IPS-20b (cell line): Measurements from ENCODE around the gene KDM4C.

ENCODE experiments used
- H3K27ac ChIP-seq: one replicate; pipeline ENCODE4 v1.5.1; 2013; ENCODE audit warnings: low read length
- H3K27me3 ChIP-seq: 2 replicates; pipeline ENCODE4 v1.6.1; 2013; ENCODE audit warnings: mild to moderate bottlenecking, low read length, inconsistent platforms; ENCODE audit not compliant: insufficient read depth
- H3K36me3 ChIP-seq: 2 replicates; pipeline ENCODE4 v1.6.1; 2013; ENCODE audit warnings: low read depth, mild to moderate bottlenecking, inconsistent platforms, low read length, moderate library complexity; ENCODE audit not compliant: insufficient read depth
- H3K4me1 ChIP-seq: 2 replicates; pipeline ENCODE4 v1.6.1; 2013; ENCODE audit warnings: mild to moderate bottlenecking, control low read depth, inconsistent platforms, low read length, moderate library complexity; ENCODE audit not compliant: insufficient read depth
- H3K4me3 ChIP-seq: 2 replicates; pipeline ENCODE4 v1.5.1; 2013; ENCODE audit warnings: mild to moderate bottlenecking, low read length, inconsistent platforms
- H3K9ac ChIP-seq: 2 replicates; pipeline ENCODE4 v1.6.1; 2013; ENCODE audit warnings: low read depth, mild to moderate bottlenecking, inconsistent platforms, low read length, moderate library complexity
- H3K9me3 ChIP-seq: 2 replicates; pipeline ENCODE4 v1.6.1; 2013; ENCODE audit warnings: mild to moderate bottlenecking, low read depth, low read length, inconsistent platforms; ENCODE audit not compliant: insufficient read depth

Gene KDM4C

DNA sequence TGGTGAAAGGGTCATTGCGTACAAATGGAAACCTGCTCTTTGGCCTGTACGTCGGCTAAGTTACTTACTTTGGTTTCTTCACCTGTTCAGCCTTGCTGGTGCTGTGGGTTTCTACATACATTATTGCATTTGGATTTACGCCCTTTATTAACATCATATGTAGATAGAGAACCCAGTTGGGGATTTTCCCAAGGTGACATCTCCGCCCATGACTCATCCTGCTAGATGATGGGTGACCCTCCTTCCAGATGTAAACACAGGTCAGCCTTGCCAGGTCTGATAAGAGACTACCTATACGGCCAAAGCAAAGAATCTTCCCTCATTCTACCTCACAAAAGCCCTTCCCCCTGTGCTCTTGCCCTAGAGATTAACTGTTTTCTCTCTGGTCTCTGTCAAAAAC lies 360.9 kb downstream of the KDM4C start:
- H3K4me1 ChIP-seq: peaks cover 6% of the 10 kb centered on the region
- no peaks in the 10 kb centered on the region for H3K9me3 ChIP-seq
- peak overlapping the region; percentile 56 for H3K27ac ChIP-seq
- H3K4me3 ChIP-seq: no peak overlapping the region
- no peak overlapping the region for H3K9ac ChIP-seq
- no peaks in the 10 kb centered on the region for H3K36me3 ChIP-seq
- no peaks in the 10 kb centered on the region for H3K27me3 ChIP-seq

DNA sequence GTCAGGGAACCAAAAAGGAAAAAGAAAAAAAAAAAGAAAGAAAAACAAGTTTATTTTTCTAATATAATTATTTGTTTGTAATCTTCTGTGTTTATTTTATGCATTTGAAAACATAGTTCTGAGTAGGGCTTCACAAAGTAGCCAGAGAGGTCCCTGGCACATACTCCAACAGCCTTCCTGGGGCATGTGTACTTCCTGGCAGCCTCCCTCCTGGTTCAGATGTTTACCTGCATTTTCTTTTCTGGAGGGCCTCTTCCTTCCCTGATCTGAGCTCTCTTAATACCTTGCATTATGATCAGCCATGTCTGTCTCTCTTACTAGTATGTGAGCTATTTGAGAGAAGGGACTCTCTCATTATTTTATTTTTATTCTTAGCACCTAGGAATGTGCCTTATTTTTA lies 361.8 kb downstream of the KDM4C start:
- H3K27me3 ChIP-seq: no peaks in the 10 kb centered on the region
- no peak overlapping the region for H3K9ac ChIP-seq
- no peak overlapping the region for H3K27ac ChIP-seq
- no peaks in the 10 kb centered on the region for H3K9me3 ChIP-seq
- no peaks in the 10 kb centered on the region for H3K36me3 ChIP-seq
- H3K4me1 ChIP-seq: peaks cover 6% of the 10 kb centered on the region
- no peak overlapping the region for H3K4me3 ChIP-seq

DNA sequence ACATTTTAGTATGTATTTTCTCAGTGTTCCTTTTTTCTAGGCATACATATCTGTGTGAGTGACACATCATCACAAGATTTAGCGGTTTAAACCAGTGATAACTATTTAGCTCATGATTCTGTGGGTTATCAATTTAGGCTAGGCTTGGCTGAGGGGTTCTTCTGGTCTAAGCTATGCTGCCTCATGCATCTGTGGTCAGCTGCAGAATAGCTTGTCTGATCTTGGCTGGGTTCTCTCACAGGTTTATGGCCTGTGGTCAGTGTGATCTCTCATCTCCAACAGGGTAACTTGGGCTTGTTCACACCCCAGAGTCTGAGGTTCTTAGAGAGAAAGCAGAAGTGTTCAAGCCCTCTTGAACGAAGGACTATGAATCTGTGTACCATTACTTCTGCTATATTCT lies 363.3 kb downstream of the KDM4C start:
- H3K9ac ChIP-seq: no peak overlapping the region
- H3K4me3 ChIP-seq: no peak overlapping the region
- no peaks in the 10 kb centered on the region for H3K27me3 ChIP-seq
- no peaks in the 10 kb centered on the region for H3K36me3 ChIP-seq
- H3K4me1 ChIP-seq: peaks cover 9% of the 10 kb centered on the region
- H3K27ac ChIP-seq: no peak overlapping the region
- H3K9me3 ChIP-seq: no peaks in the 10 kb centered on the region

- Histone ChIP-seq H3K27ac (no peak overlapping the region), H3K4me3 (no peak overlapping the region), H3K9ac (no peak overlapping the region), H3K27me3 (no peaks in the 10 kb centered on the region), H3K4me1 (peaks cover 9% of the 10 kb centered on the region), H3K9me3 (no peaks in the 10 kb centered on the region), H3K36me3 (no peaks in the 10 kb centered on the region)
Observed at GRCh38 chr9:7121664-7122063, 363.9 kb downstream of the KDM4C start.

- H3K4me1 ChIP-seq: peaks cover 5% of the 10 kb centered on the region
- no peaks in the 10 kb centered on the region for H3K27me3 ChIP-seq
- H3K27ac ChIP-seq: no peak overlapping the region
- no peak overlapping the region for H3K4me3 ChIP-seq
- H3K36me3 ChIP-seq: no peaks in the 10 kb centered on the region
- H3K9ac ChIP-seq: no peak overlapping the region
- no peaks in the 10 kb centered on the region for H3K9me3 ChIP-seq
Observed at GRCh38 chr9:7123743-7124142, 366.0 kb downstream of the KDM4C start.

DNA sequence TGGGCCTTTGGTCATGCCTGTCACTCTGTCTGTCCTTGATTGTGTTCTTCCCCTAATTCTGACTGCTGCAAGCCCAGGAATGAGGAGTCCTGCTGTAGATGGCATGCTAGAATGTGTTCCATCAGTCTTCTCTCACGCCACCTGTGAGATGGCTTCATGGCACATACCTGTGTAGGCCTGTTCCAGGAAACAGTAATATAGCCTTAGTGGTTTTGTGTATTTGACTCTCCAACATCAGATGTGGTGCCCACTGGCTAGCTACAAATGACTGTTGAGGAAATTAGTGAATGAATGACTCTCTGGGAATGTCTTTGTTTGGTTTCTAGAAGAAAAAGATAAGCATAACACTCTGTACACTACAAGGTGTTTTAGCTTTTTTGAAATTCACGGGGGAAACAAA lies 367.5 kb downstream of the KDM4C start:
- Histone ChIP-seq H3K36me3 (no peaks in the 10 kb centered on the region), H3K4me1 (peaks cover 6% of the 10 kb centered on the region; the same call in 1 of the 2 replicates)

GRCh38 chr9:7129391-7129790 lies 371.6 kb downstream of the KDM4C start:
- peaks cover 8% of the 10 kb centered on the region; the same call in 1 of the 2 replicates for H3K4me1 ChIP-seq
- no peak overlapping the region for H3K27ac ChIP-seq
- H3K36me3 ChIP-seq: no peaks in the 10 kb centered on the region
- H3K27me3 ChIP-seq: no peaks in the 10 kb centered on the region
- no peak overlapping the region for H3K4me3 ChIP-seq
- H3K9ac ChIP-seq: no peak overlapping the region
- H3K9me3 ChIP-seq: no peaks in the 10 kb centered on the region

More for the DNA sequence above, 367.5 kb downstream of the KDM4C start:
- Histone ChIP-seq H3K9ac (no peak overlapping the region), H3K27me3 (no peaks in the 10 kb centered on the region), H3K4me3 (no peak overlapping the region), H3K27ac (no peak overlapping the region), H3K9me3 (no peaks in the 10 kb centered on the region)

DNA sequence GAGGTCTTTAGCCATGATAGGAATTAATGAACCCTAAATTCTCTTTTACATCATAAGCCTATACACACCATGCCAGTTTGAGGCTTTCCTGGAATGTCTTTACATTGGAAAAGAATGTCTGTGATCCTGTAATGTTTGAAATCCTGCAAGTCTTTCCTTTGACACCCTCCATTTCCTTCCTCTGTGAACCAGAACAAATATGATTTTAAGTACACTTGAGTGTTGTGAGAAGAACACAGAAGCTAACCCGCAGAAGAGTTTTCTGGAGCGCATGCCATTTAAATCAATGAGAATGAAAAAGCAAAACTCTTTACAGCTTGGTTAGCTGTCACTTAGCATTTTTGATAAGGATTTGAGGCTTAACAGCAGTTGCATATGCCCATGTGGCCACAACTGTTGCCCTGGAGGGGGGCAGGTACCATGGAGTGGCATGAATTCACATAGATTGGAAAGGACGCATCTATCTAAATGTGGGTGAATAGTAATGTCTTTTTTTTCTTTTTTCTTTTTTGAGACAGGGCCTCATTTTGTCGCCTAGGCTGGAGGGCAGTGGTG lies 372.6 kb downstream of the KDM4C start:
- Histone ChIP-seq H3K4me1 (peaks cover 6% of the 10 kb centered on the region; the same call in 1 of the 2 replicates), H3K27me3 (no peaks in the 10 kb centered on the region), H3K36me3 (no peaks in the 10 kb centered on the region), H3K9me3 (no peaks in the 10 kb centered on the region), H3K27ac (no peak overlapping the region), H3K4me3 (no peak overlapping the region), H3K9ac (no peak overlapping the region)

- no peaks in the 10 kb centered on the region for H3K36me3 ChIP-seq
- no peak overlapping the region for H3K9ac ChIP-seq
- no peak overlapping the region for H3K4me3 ChIP-seq
- no peaks in the 10 kb centered on the region for H3K27me3 ChIP-seq
- peaks cover 6% of the 10 kb centered on the region; the same call in 1 of the 2 replicates for H3K4me1 ChIP-seq
- no peaks in the 10 kb centered on the region for H3K9me3 ChIP-seq
- H3K27ac ChIP-seq: no peak overlapping the region
Observed at GRCh38 chr9:7132605-7133004, 374.8 kb downstream of the KDM4C start.

DNA sequence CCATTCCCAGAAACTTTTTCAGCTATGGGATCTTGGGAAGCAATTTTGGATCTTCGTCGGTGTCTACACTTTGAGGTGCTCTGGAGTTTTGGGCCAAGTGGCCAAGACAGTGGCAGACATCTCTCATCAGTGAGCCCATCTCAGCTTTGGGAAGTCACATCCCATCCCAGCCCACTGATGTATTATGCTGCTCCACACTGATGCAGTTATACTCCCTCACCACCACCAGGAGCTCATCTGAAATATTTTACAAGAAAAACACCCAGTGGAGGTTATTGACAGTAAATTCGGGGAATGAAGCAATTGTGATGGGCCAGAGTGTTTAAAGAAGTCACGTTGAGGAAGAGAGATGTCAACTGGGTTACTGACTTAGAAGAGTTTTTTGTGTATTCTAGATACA lies 378.0 kb downstream of the KDM4C start:
- no peak overlapping the region for H3K27ac ChIP-seq
- no peaks in the 10 kb centered on the region for H3K4me1 ChIP-seq
- H3K9ac ChIP-seq: no peak overlapping the region
- no peaks in the 10 kb centered on the region for H3K36me3 ChIP-seq
- no peaks in the 10 kb centered on the region for H3K9me3 ChIP-seq
- no peaks in the 10 kb centered on the region for H3K27me3 ChIP-seq
- H3K4me3 ChIP-seq: no peak overlapping the region

- H3K4me3 ChIP-seq: no peak overlapping the region
- no peaks in the 10 kb centered on the region for H3K9me3 ChIP-seq
- no peaks in the 10 kb centered on the region for H3K4me1 ChIP-seq
- no peak overlapping the region for H3K27ac ChIP-seq
- no peaks in the 10 kb centered on the region for H3K27me3 ChIP-seq
- H3K9ac ChIP-seq: no peak overlapping the region
- H3K36me3 ChIP-seq: no peaks in the 10 kb centered on the region
Observed at GRCh38 chr9:7137040-7137439, 379.3 kb downstream of the KDM4C start.

DNA sequence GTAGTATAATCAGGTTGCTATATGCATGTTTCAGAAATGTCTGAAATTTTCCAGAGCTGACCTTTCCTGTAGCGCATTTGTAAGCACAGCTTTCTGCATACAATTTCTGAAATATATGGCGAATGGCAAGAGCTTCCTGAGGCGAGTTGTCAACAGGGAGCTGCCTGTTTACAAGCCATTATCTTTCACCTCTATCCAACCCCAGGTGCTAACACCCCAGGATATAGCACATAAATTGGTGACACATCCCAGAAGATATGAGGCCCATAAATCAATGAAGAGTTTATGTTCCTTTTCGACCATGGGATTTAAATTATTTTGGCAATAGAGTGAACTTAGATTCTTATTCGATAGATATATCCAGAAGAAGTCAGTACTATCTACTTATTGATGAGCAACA lies 379.8 kb downstream of the KDM4C start:
- H3K27me3 ChIP-seq: no peaks in the 10 kb centered on the region
- no peaks in the 10 kb centered on the region for H3K36me3 ChIP-seq
- no peak overlapping the region for H3K4me3 ChIP-seq
- no peaks in the 10 kb centered on the region for H3K4me1 ChIP-seq
- H3K9me3 ChIP-seq: no peaks in the 10 kb centered on the region
- H3K27ac ChIP-seq: no peak overlapping the region
- no peak overlapping the region for H3K9ac ChIP-seq
